ENCODE results near the gene PSMC1. TPM values are rescaled to one million over a fixed set of nuclear protein-coding genes. Genes with fewer than 3 reads are reported as not detected.

Gene PSMC1
- total and polyA plus RNA-seq, 2 of the 4 experiments (the other 2 are of a cell fraction) = 181 to 194 TPM

- Histone ChIP-seq H3K27me3 (ENCODE audit: control insufficient read depth, insufficient read depth, low read length) (no peaks in the 10 kb centered on the region), H3K9me1 (ENCODE audit: insufficient read depth, low read length) (peaks cover 19% of the 10 kb centered on the region), H3K4me2 (ENCODE audit: low read depth, low read length) (no peak overlapping the region), H3K4me1 (ENCODE audit: control insufficient read depth, insufficient read depth, low read length) (peaks cover 6% of the 10 kb centered on the region; the same call in 1 of the 2 replicates), H4K8ac (ENCODE audit: low read depth in 2 of 2, low read length in 2 of 2) (no peak overlapping the region), H4K20me1 (ENCODE audit: insufficient read depth, low read length) (no peaks in the 10 kb centered on the region), H2AFZ (replicated peaks; ENCODE audit: low read length, poor library complexity) (no peak overlapping the region), H3K79me1 (ENCODE audit: low read depth in 1 of 2, low read length in 2 of 2) (peaks cover 0 to 12% of the 10 kb centered on the region in 2 experiments; a peak in 2 of 4 replicates), H2AK9ac (replicated peaks; ENCODE audit: low read depth, low read length, poor library complexity) (no peak overlapping the region), H2AK5ac (ENCODE audit: low read depth, low read length) (no peak overlapping the region), H2BK15ac (ENCODE audit: low read depth, low read length) (no peak overlapping the region), H2BK120ac (ENCODE audit: low read depth, low read length) (no peak overlapping the region), H3K9ac (ENCODE audit: low read depth, low read length) (no peak overlapping the region), H3K56ac (ENCODE audit: extremely low read depth, insufficient read depth, low read length) (no peak overlapping the region), H4K91ac (ENCODE audit: insufficient read depth, low read depth, low read length) (no peak overlapping the region), H3K4ac (ENCODE audit: low read depth, low read length) (no peak overlapping the region), H4K5ac (ENCODE audit: low read depth, low read length) (no peak overlapping the region), H3K18ac (ENCODE audit: low read depth, low read length) (no peak overlapping the region), H3K14ac (replicated peaks; ENCODE audit: low read depth, low read length) (no peak overlapping the region), H3K4me3 (ENCODE audit: insufficient read depth, low read depth, low read length) (no peak overlapping the region), H2BK5ac (ENCODE audit: low read depth, low read length, poor library complexity, severe bottlenecking) (no peak overlapping the region), H3K36me3 (ENCODE audit: control insufficient read depth, insufficient read depth, low read length) (peaks cover 26% of the 10 kb centered on the region), H3K23ac (ENCODE audit: low read depth, low read length) (no peak overlapping the region), H2BK20ac (ENCODE audit: low read depth, low read length) (no peak overlapping the region), H3K27ac (ENCODE audit: insufficient read depth, low read length) (no peak overlapping the region), H3K9me3 (ENCODE audit: control insufficient read depth, insufficient read depth, low read length) (no peaks in the 10 kb centered on the region)
- no TSS peak for BruUV-seq (replicated peaks)
- in situ Hi-C loops (cut with MboI; ENCODE audit: low sequenced_read_pairs) = loop anchor here (25.0 kb wide), 1 partner anchor 885 kb away; no protein-coding TSS in a partner anchor
- intact Hi-C loops (cut with micrococcal nuclease) = no loop called here
- dilution Hi-C loops (cut with HindIII; ENCODE audit: low sequenced_read_pairs, unreplicated experiment) = no loop called here
- TF ChIP-seq BHLHE40 (IDR thresholded peaks at IDR 0.05; ENCODE audit: low read depth, low read length) (no peak), CTCF (conservative IDR thresholded peaks at IDR 0.05; ENCODE audit: low read depth, low read length) (no peak), POLR2A (IDR thresholded peaks at IDR 0.05; ENCODE audit: low read depth, low read length) (no peak), FOS (IDR thresholded peaks at IDR 0.05; ENCODE audit: low read depth, low read length) (no peak), CHD1 (IDR thresholded peaks at IDR 0.05; ENCODE audit: low read depth, low read length) (no peak), CEBPB (IDR thresholded peaks at IDR 0.05; ENCODE audit: low read depth, low read length) (no peak), SMC3 (IDR thresholded peaks at IDR 0.05; ENCODE audit: low read depth, low read length) (no peak), NFE2L2 (IDR thresholded peaks at IDR 0.05; ENCODE audit: low read depth, low read length) (no peak), RFX5 (IDR thresholded peaks at IDR 0.05; ENCODE audit: low read depth, low read length) (no peak), RCOR1 (IDR thresholded peaks at IDR 0.05; ENCODE audit: insufficient replicate concordance, low read length) (no peak), MAZ (IDR thresholded peaks at IDR 0.05; ENCODE audit: borderline replicate concordance, low read depth, low read length) (no peak), MAFK (IDR thresholded peaks at IDR 0.05; ENCODE audit: low read depth, low read length) (no peak), USF2 (IDR thresholded peaks at IDR 0.05; ENCODE audit: low read depth, low read length) (no peak), RAD21 (IDR thresholded peaks at IDR 0.05; ENCODE audit: low read length) (no peak), MXI1 (IDR thresholded peaks at IDR 0.05; ENCODE audit: borderline replicate concordance, low read depth, low read length) (no peak)
- TF ChIP-seq, protein P1, sequence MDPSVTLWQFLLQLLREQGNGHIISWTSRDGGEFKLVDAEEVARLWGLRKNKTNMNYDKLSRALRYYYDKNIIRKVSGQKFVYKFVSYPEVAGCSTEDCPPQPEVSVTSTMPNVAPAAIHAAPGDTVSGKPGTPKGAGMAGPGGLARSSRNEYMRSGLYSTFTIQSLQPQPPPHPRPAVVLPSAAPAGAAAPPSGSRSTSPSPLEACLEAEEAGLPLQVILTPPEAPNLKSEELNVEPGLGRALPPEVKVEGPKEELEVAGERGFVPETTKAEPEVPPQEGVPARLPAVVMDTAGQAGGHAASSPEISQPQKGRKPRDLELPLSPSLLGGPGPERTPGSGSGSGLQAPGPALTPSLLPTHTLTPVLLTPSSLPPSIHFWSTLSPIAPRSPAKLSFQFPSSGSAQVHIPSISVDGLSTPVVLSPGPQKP (IDR thresholded peaks at IDR 0.05; ENCODE audit: borderline replicate concordance, low read depth, low read length) = no peak
- ATAC-seq (ENCODE audit: low read depth) (no peak), DNase-seq (no peak)
- ChIA-PET CTCF (no interaction called here), POLR2A (ENCODE audit: unreplicated experiment) (no interaction called here)
- 99% methylated on average over 10 of the region's 24 CpGs; no CpG with 5 or more reads in 1 of the 2 experiments for WGBS, 2 experiments (ENCODE audit: extremely low coverage in 2 of 2, insufficient read length in 1 of 2)
These were observed 21.3 kb downstream of the PSMC1 start for GRCh38 chr14:90277581-90278198.

All from IMR-90 (cell line).